ENCODE measurements around the gene SLC22A8. TPM values are rescaled to one million over a fixed set of nuclear protein-coding genes. Genes with fewer than 3 reads are reported as not detected.

The SLC22A8 gene
- total RNA-seq, 1 experiment from 2014 or later = not detected

DNA sequence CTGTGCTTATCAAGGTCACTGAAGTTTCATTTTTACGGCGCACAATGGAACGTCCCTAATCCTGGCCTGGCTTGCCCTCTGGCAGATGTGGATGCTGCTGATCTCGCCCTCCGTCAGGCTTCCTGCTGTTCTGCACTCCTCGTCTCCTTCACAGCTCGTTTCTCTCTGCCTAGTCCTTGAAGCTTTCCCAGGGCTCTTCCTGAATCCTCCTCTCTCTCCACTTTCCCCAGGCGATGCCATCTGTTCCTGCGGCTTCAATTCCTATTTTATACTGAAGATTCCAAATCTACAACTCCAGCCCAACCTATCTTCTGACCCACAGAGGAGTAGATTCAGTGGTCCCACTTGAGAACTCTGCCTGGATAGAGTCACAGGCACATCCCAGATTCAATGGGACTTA is 14.2 kb downstream of the SLC22A8 start:
- intact Hi-C loops (cut with micrococcal nuclease; ENCODE audit: unreplicated experiment) (no loop called here), in situ Hi-C loops (cut with HindIII; ENCODE audit: low pct_unique_long_range_greater_than_20kb, low sequenced_read_pairs) (no loop called here)
- Histone ChIP-seq H3K36me3 (ENCODE audit: control insufficient read depth, insufficient read depth, low read length) (no peaks in the 10 kb centered on the region), H3K4me3 (ENCODE audit: low read depth in 2 of 2, low read length in 2 of 2) (no peak overlapping the region), H3K27me3 (ENCODE audit: control insufficient read depth, insufficient read depth, low read length) (no peaks in the 10 kb centered on the region), H3K27ac (ENCODE audit: low read length) (no peak overlapping the region), H3K9me3 (ENCODE audit: control insufficient read depth, insufficient read depth, low read depth, low read length) (no peaks in the 10 kb centered on the region), H3K4me1 (ENCODE audit: control insufficient read depth, insufficient read depth, low read length) (no peaks in the 10 kb centered on the region)
- BruUV-seq (replicated peaks) = no TSS peak
- DNase-seq (ENCODE audit: low read depth, low spot score) (no peak), ATAC-seq (no peak)
- CTCF ChIA-PET = no interaction called here
- TF ChIP-seq POLR2AphosphoS5 (IDR thresholded peaks at IDR 0.05; ENCODE audit: low read depth, low read length) (no peak), REST (IDR thresholded peaks at IDR 0.05; ENCODE audit: insufficient read depth in 1 of 2, low read depth in 2 of 2, low read length in 1 of 2) (no peak), TCF7L2 (IDR thresholded peaks at IDR 0.05; ENCODE audit: low read depth, low read length) (no peak), SIN3A (IDR thresholded peaks at IDR 0.05; ENCODE audit: borderline replicate concordance, insufficient read depth, low read depth, low read length) (no peak)
- TF ChIP-seq, protein P1, sequence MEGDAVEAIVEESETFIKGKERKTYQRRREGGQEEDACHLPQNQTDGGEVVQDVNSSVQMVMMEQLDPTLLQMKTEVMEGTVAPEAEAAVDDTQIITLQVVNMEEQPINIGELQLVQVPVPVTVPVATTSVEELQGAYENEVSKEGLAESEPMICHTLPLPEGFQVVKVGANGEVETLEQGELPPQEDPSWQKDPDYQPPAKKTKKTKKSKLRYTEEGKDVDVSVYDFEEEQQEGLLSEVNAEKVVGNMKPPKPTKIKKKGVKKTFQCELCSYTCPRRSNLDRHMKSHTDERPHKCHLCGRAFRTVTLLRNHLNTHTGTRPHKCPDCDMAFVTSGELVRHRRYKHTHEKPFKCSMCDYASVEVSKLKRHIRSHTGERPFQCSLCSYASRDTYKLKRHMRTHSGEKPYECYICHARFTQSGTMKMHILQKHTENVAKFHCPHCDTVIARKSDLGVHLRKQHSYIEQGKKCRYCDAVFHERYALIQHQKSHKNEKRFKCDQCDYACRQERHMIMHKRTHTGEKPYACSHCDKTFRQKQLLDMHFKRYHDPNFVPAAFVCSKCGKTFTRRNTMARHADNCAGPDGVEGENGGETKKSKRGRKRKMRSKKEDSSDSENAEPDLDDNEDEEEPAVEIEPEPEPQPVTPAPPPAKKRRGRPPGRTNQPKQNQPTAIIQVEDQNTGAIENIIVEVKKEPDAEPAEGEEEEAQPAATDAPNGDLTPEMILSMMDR (IDR thresholded peaks at IDR 0.05) = no peak
- POLR2A ChIA-PET = no interaction called here

DNA sequence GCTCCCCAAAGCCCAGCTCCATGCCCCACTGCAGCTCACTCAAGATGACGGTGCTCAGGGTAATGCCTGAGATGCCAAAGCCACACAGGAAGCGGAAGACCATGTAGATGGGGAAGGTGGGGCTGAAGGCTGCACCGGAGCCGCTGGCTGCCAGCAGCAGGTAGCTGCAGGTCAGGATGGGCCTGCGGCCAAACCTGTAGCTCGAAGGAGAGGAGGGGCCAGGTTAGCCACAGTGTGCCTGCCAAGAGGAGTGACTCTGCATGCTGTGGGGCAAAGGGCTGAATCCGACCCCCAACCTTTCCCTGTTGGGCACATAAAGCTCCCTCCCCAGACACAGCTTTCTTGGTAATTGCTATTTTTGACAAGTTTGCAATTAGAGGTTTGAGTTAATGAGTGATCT is 16.0 kb downstream of the SLC22A8 start:
- Histone ChIP-seq H3K9me3 (ENCODE audit: control insufficient read depth, insufficient read depth, low read depth, low read length) (no peaks in the 10 kb centered on the region), H3K4me1 (ENCODE audit: control insufficient read depth, insufficient read depth, low read length) (no peaks in the 10 kb centered on the region), H3K27me3 (ENCODE audit: control insufficient read depth, insufficient read depth, low read length) (no peaks in the 10 kb centered on the region), H3K27ac (ENCODE audit: low read length) (no peak overlapping the region), H3K36me3 (ENCODE audit: control insufficient read depth, insufficient read depth, low read length) (no peaks in the 10 kb centered on the region), H3K4me3 (ENCODE audit: low read depth in 2 of 2, low read length in 2 of 2) (no peak overlapping the region)
- TF ChIP-seq SIN3A (IDR thresholded peaks at IDR 0.05; ENCODE audit: borderline replicate concordance, insufficient read depth, low read depth, low read length) (no peak), POLR2AphosphoS5 (IDR thresholded peaks at IDR 0.05; ENCODE audit: low read depth, low read length) (no peak), REST (IDR thresholded peaks at IDR 0.05; ENCODE audit: insufficient read depth in 1 of 2, low read depth in 2 of 2, low read length in 1 of 2) (no peak)
- in situ Hi-C loops (cut with HindIII; ENCODE audit: low pct_unique_long_range_greater_than_20kb, low sequenced_read_pairs) = no loop called here
- DNase-seq (ENCODE audit: low read depth, low spot score) (no peak), ATAC-seq (no peak)
- no TSS peak for BruUV-seq (replicated peaks)
- CTCF ChIA-PET = interaction anchor here (0.7 to 1.3 kb wide), 2 partner anchors 23 to 93 kb away, joined by 3 to 6 read pairs; no protein-coding TSS in a partner anchor
- POLR2A ChIA-PET = no interaction called here
- intact Hi-C loops (cut with micrococcal nuclease; ENCODE audit: unreplicated experiment) = no loop called here

All from Panc1 (cell line).